Measurements from ENCODE around the gene ZFPM1. TPM values are rescaled to one million over a fixed set of nuclear protein-coding genes. Genes with fewer than 3 reads are reported as not detected.

Gene ZFPM1
- total and polyA plus RNA-seq, 2 of the 8 experiments (the other 6 are each of a cell fraction or from before 2014, with no cell fraction given) = 0.74 to 4.8 TPM

GRCh38 chr16:88408561-88409142, 44.4 kb upstream of the ZFPM1 start:
- H3K23me2 ChIP-seq (ENCODE audit: low read depth, low read length) = no peaks in the 10 kb centered on the region
- H2AFZ ChIP-seq (ENCODE audit: low read length) = no peak overlapping the region
- POLR2A ChIA-PET (ENCODE audit: partially characterized antibody) = no interaction called here
- no peak overlapping the region for H4K8ac ChIP-seq (ENCODE audit: extremely low read depth, insufficient read depth, low read length)
- no peak overlapping the region for H2BK120ac ChIP-seq (replicated peaks; ENCODE audit: low read depth, low read length)
- H3K9ac ChIP-seq (replicated peaks in 1 of 4; ENCODE audit: extremely low read depth in 1 of 4, low read depth in 3 of 4, low read length in 3 of 4) = no peak overlapping the region
- no peak overlapping the region for H4K5ac ChIP-seq (ENCODE audit: insufficient read length, low read depth, low read length)
- H3K14ac ChIP-seq (ENCODE audit: insufficient read length) = no peak overlapping the region
- FAIRE-seq (no peak), DNase-seq (ENCODE audit: low read depth in 1 of 2, low spot score in 2 of 2) (no peak)
- no peaks in the 10 kb centered on the region for H3K27me3 ChIP-seq (replicated peaks in 1 of 4; ENCODE audit: control insufficient read depth in 3 of 4, extremely low read depth in 1 of 4, insufficient read depth in 3 of 4, low read length in 3 of 4)
- no peak overlapping the region for H3K18ac ChIP-seq (ENCODE audit: extremely low read depth, low read length)
- no peak for TF ChIP-seq KDM5A (IDR thresholded peaks at IDR 0.05; ENCODE audit: low read length)
- TF ChIP-seq SP2 (IDR thresholded peaks at IDR 0.05; ENCODE audit: low read length) = no peak
- TF ChIP-seq POLR2AphosphoS5 (IDR thresholded peaks at IDR 0.05; ENCODE audit: low read depth, low read length) = no peak
- no peak for TF ChIP-seq EGR1 (IDR thresholded peaks at IDR 0.05; ENCODE audit: borderline replicate concordance, low read depth, low read length)
- TF ChIP-seq JUND (IDR thresholded peaks at IDR 0.05; ENCODE audit: low read length) = no peak
- TF ChIP-seq EZH2 (IDR thresholded peaks at IDR 0.05; ENCODE audit: low read depth, low read length, severe bottlenecking) = no peak
- no peak for TF ChIP-seq RXRA (IDR thresholded peaks at IDR 0.05; ENCODE audit: insufficient read depth, low read depth, low read length)
- TF ChIP-seq SIN3A (conservative IDR thresholded peaks at IDR 0.05 in 1 of 2, IDR thresholded peaks at IDR 0.05 in 1 of 2; ENCODE audit: low read depth in 1 of 2, low read length in 2 of 2) = no peak
- TF ChIP-seq SAP30 (IDR thresholded peaks at IDR 0.05; ENCODE audit: insufficient read depth, insufficient replicate concordance, low read length) = no peak
- TF ChIP-seq SRF (IDR thresholded peaks at IDR 0.05; ENCODE audit: low read depth, low read length) = no peak
- no peak for TF ChIP-seq E2F6 (IDR thresholded peaks at IDR 0.05)
- TF ChIP-seq NRF1 (IDR thresholded peaks at IDR 0.05; ENCODE audit: low read depth, low read length) = no peak
- no peak for TF ChIP-seq KDM4A (IDR thresholded peaks at IDR 0.05; ENCODE audit: low read depth, low read length, severe bottlenecking)
- no peak overlapping the region for H3K4me3 ChIP-seq (ENCODE audit: extremely low read depth in 1 of 4, insufficient read depth in 2 of 4, low read depth in 3 of 4, low read length in 4 of 4)
- peaks cover 0 to 1% of the 10 kb centered on the region in 2 experiments for H4K20me1 ChIP-seq (replicated peaks in 1 of 2; ENCODE audit: control insufficient read depth in 1 of 2, insufficient read depth in 2 of 2, low read length in 2 of 2)
- WGBS, 2 experiments (ENCODE audit: extremely low coverage in 1 of 2, insufficient coverage in 1 of 2, insufficient read length in 1 of 2, insufficient replicate concordance in 2 of 2, low coverage in 1 of 2, low lambda C conversion rate in 2 of 2, missing lambda C conversion rate in 1 of 2) = 86% methylated on average over 10 of the region's 15 CpGs; no CpG with 5 or more reads in 1 of the 2 experiments
- H2BK12ac ChIP-seq (ENCODE audit: low read depth, low read length) = no peak overlapping the region
- no peak overlapping the region for H3K23ac ChIP-seq (ENCODE audit: insufficient read length)
- CTCF ChIA-PET (ENCODE audit: partially characterized antibody) = interaction anchor here (1.0 kb wide), 1 partner anchor 58 kb away, joined by 4 read pairs; no protein-coding TSS in a partner anchor
- H2BK20ac ChIP-seq (ENCODE audit: low read length) = no peak overlapping the region
- no peak overlapping the region for H3K4ac ChIP-seq (replicated peaks; ENCODE audit: insufficient read length, low read depth, low read length)
- H4K91ac ChIP-seq (replicated peaks; ENCODE audit: insufficient read length, low read length) = no peak overlapping the region
- H3K9me3 ChIP-seq (ENCODE audit: insufficient read depth in 2 of 2, low read depth in 1 of 2, low read length in 1 of 2) = no peaks in the 10 kb centered on the region
- H3K4me1 ChIP-seq (replicated peaks in 1 of 4; ENCODE audit: control insufficient read depth in 3 of 4, insufficient read depth in 4 of 4, low read length in 3 of 4) = no peaks in the 10 kb centered on the region
- H3K4me2 ChIP-seq (ENCODE audit: insufficient read depth in 1 of 2, low read depth in 2 of 2, low read length in 2 of 2) = no peak overlapping the region
- H2BK15ac ChIP-seq (ENCODE audit: low read length) = no peak overlapping the region
- no peaks in the 10 kb centered on the region; a peak in 1 of 8 replicates for H3K36me3 ChIP-seq (ENCODE audit: control insufficient read depth in 2 of 4, insufficient read depth in 4 of 4, low read length in 3 of 4)
- no peaks in the 10 kb centered on the region for H3K79me1 ChIP-seq (ENCODE audit: low read depth, low read length)
- no peaks in the 10 kb centered on the region for H3K79me2 ChIP-seq (ENCODE audit: control insufficient read depth in 1 of 2, insufficient read depth in 2 of 2, low read length in 2 of 2)
- no peak overlapping the region for H2BK5ac ChIP-seq (ENCODE audit: low read depth, low read length)
- no peak overlapping the region for H2AK5ac ChIP-seq (ENCODE audit: low read depth, low read length)
- no peak overlapping the region for H3K27ac ChIP-seq (ENCODE audit: low read depth, low read length)
- H3K56ac ChIP-seq (replicated peaks; ENCODE audit: insufficient read length, low read depth, low read length) = no peak overlapping the region
